DMS79 (cell line): ENCODE measurements around the gene ZNF324B.
"Not testable (repeated sequence)": the region's sequence is repeated elsewhere in the genome, so short reads cannot be mapped to it uniquely, and the experiment has no call there.

ENCODE experiments used
- DNase-seq: peaks from one replicate; lab custom pipeline; 2025; lab: John Stamatoyannopoulos, UW

The ZNF324B gene

DNA sequence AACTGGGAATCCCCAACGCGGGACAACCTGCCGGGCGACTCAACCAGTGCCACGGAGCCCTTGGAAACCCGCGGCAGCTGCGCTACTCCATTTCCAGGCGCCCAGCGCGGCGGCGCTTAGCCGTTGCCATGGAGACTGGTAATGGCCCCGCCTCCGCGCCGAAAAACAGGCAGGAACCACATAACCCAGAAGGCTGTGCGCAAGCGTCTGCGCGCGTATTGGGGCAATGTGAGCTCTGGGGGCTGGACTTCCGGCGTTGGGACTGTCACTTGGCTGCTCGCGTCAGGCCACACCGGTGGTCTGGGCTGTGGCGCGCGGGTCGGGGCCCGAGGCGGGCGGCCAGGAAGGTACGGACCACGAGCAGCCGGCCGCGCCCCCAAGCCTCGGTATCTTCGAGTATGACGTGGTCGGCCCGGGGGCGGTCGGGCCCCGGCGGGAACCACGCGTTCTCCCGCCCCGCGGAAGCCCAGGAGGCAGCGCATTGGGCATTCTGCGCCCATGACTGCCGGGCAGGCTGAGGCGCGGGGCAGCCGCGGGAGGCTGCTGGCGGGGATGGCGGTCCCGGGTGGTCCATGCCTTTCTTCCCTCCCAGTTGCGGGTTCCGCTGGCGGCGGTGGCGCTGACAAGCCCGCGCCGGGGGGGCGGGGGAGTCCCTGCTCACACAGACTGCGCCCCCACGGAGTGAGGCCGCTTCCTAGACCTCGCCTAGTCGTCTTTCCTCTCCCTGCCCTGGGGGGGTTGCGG, at the start of gene ZNF324B:
Gene ZNF324B, plus strand, starts transcription at position 265 of the 744 bp plus-strand sequence. CDS start 2,080 bp downstream, outside the sequence.
- DNase-seq, result peak; percentile 94

GRCh38 chr19:58401840-58402421, 49.5 kb upstream of the ZNF324B start:
- DNase-seq, result no peak

- not testable (repeated sequence) for DNase-seq
Measured at GRCh38 chr19:58403920-58404478, 47.4 kb upstream of the ZNF324B start.

DNA sequence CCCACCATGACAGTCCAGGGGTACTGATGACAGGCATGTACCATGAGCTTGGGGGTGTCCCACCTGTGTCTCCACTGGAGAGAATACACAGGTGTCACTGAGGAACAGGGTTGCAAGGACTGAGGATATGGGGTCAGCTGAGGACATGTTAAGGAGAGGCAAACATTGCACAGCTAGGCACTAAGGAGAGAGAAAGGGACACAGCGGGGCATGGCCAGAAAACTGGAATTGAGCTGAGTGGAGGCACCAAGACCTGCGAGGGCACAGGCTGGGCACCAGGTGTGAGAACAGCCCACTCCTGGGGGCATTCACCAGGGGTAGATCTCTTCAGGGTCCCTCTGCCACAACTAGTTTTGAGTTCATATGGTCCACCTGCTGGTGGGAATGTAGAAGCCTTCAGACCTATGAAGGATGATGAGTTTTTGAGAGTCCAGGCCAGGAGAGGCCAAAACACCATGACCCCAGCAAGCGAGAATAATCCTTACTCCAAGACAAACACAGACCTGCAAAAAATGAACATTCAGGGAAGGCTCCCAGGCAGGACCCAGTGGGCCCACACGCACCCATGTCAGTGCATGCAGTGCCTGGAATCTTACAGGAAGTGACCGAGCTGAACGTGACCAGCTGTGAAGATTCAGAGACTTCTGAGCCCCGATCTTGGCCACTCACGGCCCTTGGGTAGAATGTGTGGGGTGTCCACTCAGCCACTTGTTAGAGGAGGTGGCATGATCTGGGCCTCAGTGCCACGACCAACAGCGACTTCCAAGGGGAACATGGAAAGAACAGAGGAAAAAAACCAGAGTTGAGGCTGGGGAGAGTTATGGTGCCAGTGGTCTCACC, 44.4 kb upstream of the ZNF324B start:
- DNase-seq, result no peak

DNA sequence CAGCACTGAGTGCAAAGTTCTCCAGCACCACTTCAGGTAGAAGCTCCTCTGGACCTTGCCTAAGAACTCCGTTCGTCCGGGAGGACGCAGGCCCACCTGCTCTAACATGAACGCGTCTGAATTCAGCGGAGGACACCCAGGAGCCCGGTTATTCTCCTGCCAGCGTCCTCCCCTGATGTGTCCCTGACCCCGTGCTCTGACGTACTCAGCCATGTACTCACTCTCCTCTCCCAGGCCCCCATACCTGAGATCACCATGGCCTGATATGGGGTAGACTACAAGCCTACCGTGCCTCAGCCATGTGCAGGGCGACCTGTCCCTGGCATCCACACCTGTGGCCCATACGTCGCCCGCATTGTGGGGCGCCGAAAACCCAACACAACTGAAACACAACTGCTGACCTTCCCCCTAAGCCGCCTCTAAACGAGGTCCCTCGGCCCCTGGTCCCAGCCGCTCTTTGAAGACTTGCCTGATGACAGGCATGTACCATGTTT, 43.7 kb upstream of the ZNF324B start:
- no peak for DNase-seq

GRCh38 chr19:58408152-58409009, 43.0 kb upstream of the ZNF324B start, which contains the start of gene ZNF584:
ZNF584 (plus strand) TSS chr19:58408649; CDS start chr19:58409148, 499 bp downstream.
- DNase-seq, result peak; percentile 96

DNA sequence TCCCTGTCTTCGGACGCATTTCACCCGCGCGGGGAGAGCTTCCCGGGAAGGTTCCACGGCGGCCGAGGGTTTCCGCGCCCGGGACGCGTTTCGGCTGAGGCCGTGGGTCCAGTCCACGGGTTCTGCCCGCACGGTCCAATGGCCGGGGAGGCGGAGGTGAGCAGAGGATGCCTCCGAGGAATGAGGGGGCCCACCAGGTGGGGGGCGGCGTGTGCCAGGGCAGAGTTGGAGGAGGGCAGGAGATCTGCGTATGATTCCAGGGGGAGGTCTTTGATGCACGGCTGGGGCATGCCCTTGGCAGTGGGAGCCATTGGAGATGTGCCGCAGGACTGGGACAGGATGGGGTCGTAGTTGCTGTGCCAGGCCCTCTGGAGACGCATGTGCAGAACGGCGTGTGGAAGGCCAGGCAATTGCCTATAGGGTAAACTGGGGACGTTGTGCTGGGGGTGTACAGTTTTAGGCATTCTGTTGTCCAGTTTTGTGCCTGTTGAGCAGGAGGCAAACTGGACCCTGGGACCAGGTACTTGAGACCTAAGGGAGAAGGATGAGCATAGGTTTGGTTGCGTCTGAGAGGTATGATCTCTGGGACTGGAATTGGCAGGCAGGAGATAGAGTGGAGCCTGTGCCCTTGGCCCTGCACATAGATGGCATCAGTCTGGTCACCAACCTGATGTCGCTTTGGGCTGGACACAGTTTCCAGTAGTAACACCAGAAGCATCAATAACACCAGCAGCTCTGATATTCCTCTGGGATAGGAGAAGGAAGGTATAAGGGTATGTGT, 42.2 kb upstream of the ZNF324B start:
- DNase-seq, result peak; percentile 9

GRCh38 chr19:58416604-58417003, 34.8 kb upstream of the ZNF324B start:
- no peak for DNase-seq

GRCh38 chr19:58417071-58417470, 34.4 kb upstream of the ZNF324B start:
- DNase-seq, result no peak

GRCh38 chr19:58428617-58429016, 22.8 kb upstream of the ZNF324B start:
- DNase-seq, result no peak

DNA sequence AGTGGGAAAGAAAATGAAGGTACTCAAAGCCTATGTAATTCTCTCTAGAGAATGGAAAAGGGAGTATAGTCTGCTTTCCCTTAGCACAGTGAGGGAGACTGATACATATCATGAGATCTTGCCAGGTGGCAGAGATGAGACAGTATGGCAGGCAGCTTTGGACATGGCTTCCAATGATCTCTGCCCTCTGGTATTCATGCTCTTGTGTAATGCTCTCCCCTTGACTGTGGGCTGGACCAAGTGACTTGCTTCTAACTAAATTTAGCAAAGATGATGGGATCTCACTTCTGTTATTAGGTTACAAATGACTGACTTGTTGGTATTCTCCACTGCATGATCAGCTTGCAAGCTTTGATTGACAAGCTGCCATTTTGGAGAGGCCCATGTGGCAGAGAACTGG, 21.7 kb upstream of the ZNF324B start:
- no peak for DNase-seq

GRCh38 chr19:58434217-58434616, 17.2 kb upstream of the ZNF324B start:
- no peak for DNase-seq

- DNase-seq, result peak; percentile 96
Measured at GRCh38 chr19:58439576-58440554, 11.6 kb upstream of the ZNF324B start, which contains the start of gene ZNF132. ZNF132 (minus strand) TSS chr19:58440153; CDS start chr19:58439821, 332 bp downstream.

DNA sequence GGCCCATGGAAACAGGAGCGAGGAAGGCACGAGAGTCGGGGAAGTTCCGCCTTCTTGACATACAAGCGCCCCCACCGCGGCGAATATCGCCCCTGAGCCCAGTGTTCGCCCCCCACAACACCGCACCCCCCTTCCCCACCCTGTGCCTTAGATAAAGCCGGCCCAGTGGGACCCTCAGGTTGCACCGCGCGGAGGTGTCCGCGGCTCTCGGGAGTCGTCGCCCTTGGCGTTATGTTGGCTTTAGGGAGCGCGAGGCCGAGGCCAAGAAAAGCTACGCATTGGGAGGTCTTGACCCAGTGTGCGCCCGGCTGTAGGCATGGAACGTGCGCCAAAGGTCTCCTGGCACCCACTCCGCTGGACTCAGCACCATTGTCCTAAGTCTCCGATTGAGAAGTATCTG, 10.9 kb upstream of the ZNF324B start:
- DNase-seq, result no peak

- not testable (repeated sequence) for DNase-seq
Measured at GRCh38 chr19:58442986-58443385, 8.4 kb upstream of the ZNF324B start.

GRCh38 chr19:58448860-58449259, 2.6 kb upstream of the ZNF324B start:
- not testable (repeated sequence) for DNase-seq

DNA sequence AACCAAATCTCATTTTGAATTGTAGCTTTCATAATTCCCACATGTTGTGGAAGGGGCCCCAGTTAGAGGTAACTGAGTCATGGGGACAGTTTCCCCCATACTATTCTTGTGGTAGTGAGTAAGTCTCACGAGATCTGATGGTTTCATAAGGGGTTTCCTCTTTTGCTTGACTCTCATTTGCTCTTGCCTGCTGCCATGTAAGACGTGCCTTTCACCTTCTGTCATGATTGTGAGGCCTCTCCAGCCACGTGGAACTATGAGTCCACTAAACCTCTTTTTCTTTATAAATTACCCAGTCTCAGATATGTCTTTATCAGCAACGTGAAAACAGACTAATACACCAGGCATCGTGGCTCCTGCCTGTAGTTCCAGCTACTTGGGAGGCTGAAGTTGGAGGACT, 1.4 kb upstream of the ZNF324B start:
- DNase-seq, result not testable (repeated sequence)

DNA sequence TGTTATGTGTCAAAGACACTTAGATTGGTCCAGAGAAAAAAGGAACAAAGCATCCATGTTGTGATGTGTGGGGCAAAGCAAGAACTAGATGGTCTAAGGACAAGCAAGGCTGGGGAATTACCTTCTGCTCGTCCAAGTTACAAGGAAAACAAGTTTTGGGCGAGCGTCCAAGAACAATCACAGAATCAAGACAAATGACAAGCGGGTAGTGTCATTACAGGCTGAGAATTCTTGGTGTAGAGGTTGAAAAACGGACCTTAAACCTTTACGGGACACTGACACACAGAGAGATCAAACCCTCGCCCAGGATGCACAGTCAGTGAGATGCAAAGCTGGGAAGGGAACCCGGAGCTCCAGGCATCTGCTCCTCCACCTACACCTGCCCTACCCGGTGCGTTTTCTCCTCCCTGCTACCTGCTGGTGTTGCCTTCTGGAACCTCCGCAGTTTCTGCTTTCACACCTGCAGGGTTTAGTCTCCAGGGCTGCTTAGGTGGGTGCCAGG, 515 bp upstream of the ZNF324B start:
- no peak for DNase-seq

- no peak for DNase-seq
Measured at GRCh38 chr19:58453743-58454142, 2.3 kb downstream of the ZNF324B start.
